Heart left ventricle (tissue), 16 donors: ENCODE results near the gene GNB4. TPM values are rescaled to one million over a fixed set of nuclear protein-coding genes. Genes with fewer than 3 reads are reported as not detected.
A peak's percentile ranks its signal among the peaks of the same experiment; 100 is the strongest.

Source experiments
- ATAC-seq, 4 donors: fragments of 200-7000 bp; cut with Tn5 transposase; one replicate each; pipeline ENCODE4 v1.9.1; 2020 to 2022; ENCODE audit warnings: moderate library complexity in 4 of 4, mild to moderate bottlenecking in 3 of 4, moderate number of reproducible peaks in 1 of 4
- DNase-seq, 5 donors: peaks; one replicate each; pipeline ENCODE4 v3.0.0-alpha.2; 2020
- H3K27ac ChIP-seq, 12 donors: fragments of 200-600 bp; sonication (generic) in 4 of 12; one replicate each; pipeline versions ENCODE4 v1.5.0 to v1.8.0; 2016 to 2022; ENCODE audit warnings: mild to moderate bottlenecking in 2 of 12
- H3K27me3 ChIP-seq, 9 donors: fragments of 200-600 bp; sonication (generic) in 2 of 9; one replicate each; pipeline versions ENCODE4 v1.5.1 to v1.8.0; 2016 to 2022; ENCODE audit warnings: mild to moderate bottlenecking in 3 of 9
- H3K36me3 ChIP-seq, 9 donors: fragments of 200-600 bp; sonication (generic) in 2 of 9; one replicate each; pipeline versions ENCODE4 v1.5.0 to v1.8.0; 2018 to 2022; ENCODE audit warnings: mild to moderate bottlenecking in 2 of 9
- H3K4me1 ChIP-seq, 12 donors: fragments of 200-600 bp; sonication (generic) in 4 of 12; one replicate each; pipeline versions ENCODE4 v1.5.0 to v1.8.0; 2016 to 2022; ENCODE audit warnings: mild to moderate bottlenecking in 3 of 12
- H3K4me3 ChIP-seq, 12 donors: fragments of 200-600 bp; sonication (generic) in 4 of 12; one replicate each; pipeline versions ENCODE4 v1.5.0 to v1.8.0; 2017 to 2022; ENCODE audit warnings: mild to moderate bottlenecking in 9 of 12, moderate library complexity in 4 of 12
- H3K9me3 ChIP-seq, 12 donors: fragments of 200-600 bp; sonication (generic) in 4 of 12; one replicate each; pipeline versions ENCODE4 v1.5.0 to v1.8.0; 2016 to 2022; ENCODE audit warnings: mild to moderate bottlenecking in 1 of 12
- POLR2A ChIP-seq, 2 donors: fragments of 450-650 bp; IDR thresholded peaks; one replicate each; pipeline ENCODE4 v1.6.1; 2017; ENCODE audit warnings: antibody characterized with exemption in 2 of 2, mild to moderate bottlenecking in 2 of 2, moderate library complexity in 2 of 2
- WGBS, 4 donors: extraction: QIAGEN DNeasy Blood & Tissue Kit in 2 of 4; methylation state at CpG; one replicate each; pipeline versions ENCODE4 v1.1.5 to v1.1.7; 2013 to 2018; 5-methylcytosine and 5-hydroxymethylcytosine counted together
- intact Hi-C, 10 donors: fragments of 100-400 bp; cut with DNase I; formaldehyde crosslinking; loops; one replicate each; pipeline versions ENCODE4 v1.11.1 to v1.14.2; 2022
- polyA plus RNA-seq, 2 donors: library from polyadenylated mRNA; stranded (reverse); fragments of 200-250 nt; gene quantifications; one replicate each; pipeline ENCODE4 v1.2.3, GENCODE V29; 2013
- total RNA-seq, 9 donors: library from RNA; depleted of rRNA in 2 of 9; stranded (reverse); fragments of >200 nt in 2 of 9; fragmentation: NEBNext Ultra II Directional in 3 of 9; extraction: Animal tissue kit (Norgen Biotek cat#: 25700) in 3 of 9; gene quantifications; one replicate each; pipeline versions ENCODE4 v1.1.0 to v1.2.4, GENCODE V29; 2016 to 2023
- TF ChIP-seq, protein P1 (sequence below), 12 donors: fragments of 200-600 bp; sonication (generic) in 4 of 12; IDR thresholded peaks; one replicate each; pipeline versions ENCODE4 v1.5.0 to v1.8.0; 2018 to 2022; ENCODE audit warnings: antibody characterized with exemption in 12 of 12, mild to moderate bottlenecking in 5 of 12
- donor health status: ischemic (EF 13 %, LVEDD 7.1; RV severe dilation, severe dysfunction).
- donor health status: healthy with polysubstance abuse.
- donor health status: DM: no; HTN: yes; CAD: no.
- donor health status: DM: no; HTN: no; CAD: no.
- donor health status: ischemic (EF 25% LVEDD 6.9; RV normal size, moderate dysfunction).
- donor health status: ischemic (EF 25% LVEDD 5.7; RV mildly dilated, moderate dysfunction).
- donor health status: healthy.
- donor health status: DM: yes; HTN: yes; CAD: no.
- donor health status: ischemic (EF 35%, LVEDD 5.7; RV mildly dilated, moderate dysfunction).
- donor health status: nonischemic (EF 11% LVEDD 7.7; RV severe dilation, severe dysfunction).
- donor health status: DM: yes; HTN: yes; CAD: no.
- donor health status: PGD.
- donor health status: ischemic (EF 29% LVEDD 5.4; RV normal size, mild dysfunction).
- donor health status: nonischemic (EF 23%, LVEDD 6.1; RV moderate dilation, normal function).

GNB4 gene
- total and polyA plus RNA-seq, 11 donors = 6.1 to 75.1 (median 12.5) TPM

DNA sequence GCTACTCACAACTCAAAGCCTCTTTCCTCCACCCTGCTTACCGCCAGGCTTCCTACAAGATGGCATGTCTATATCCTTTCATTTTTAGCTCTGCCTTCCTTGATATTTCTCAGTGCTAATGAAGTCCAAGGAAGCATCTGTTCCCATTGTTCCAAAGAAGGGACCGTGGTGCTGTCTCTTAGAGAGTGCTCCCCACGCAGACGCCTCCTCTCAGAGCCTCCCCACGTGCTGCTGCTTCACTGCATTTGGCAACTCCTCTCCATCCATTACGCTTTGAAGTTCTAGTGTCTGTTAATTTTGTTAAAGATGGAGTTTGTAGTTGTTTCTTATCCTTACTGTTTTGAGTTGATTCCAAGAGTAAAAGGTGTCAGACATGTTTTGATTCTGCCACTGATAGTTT lies 26.2 kb downstream of the GNB4 start:
- no peak for ATAC-seq
- DNase-seq = no peak
- Histone ChIP-seq H3K9me3 (no peaks in the 10 kb centered on the region), H3K4me1 (peaks cover 0 to 40% (median 5%) of the 10 kb centered on the region in 12 donors), H3K27ac (no peak overlapping the region), H3K27me3 (no peaks in the 10 kb centered on the region), H3K4me3 (no peak overlapping the region), H3K36me3 (peaks cover 0 to 49% (median 40%) of the 10 kb centered on the region in 9 donors)
- intact Hi-C loops = no loop called here
- 77 to 85% (median 84%) methylated on average over 6 of the region's 6 CpGs for WGBS, 4 donors
- TF ChIP-seq, protein P1, sequence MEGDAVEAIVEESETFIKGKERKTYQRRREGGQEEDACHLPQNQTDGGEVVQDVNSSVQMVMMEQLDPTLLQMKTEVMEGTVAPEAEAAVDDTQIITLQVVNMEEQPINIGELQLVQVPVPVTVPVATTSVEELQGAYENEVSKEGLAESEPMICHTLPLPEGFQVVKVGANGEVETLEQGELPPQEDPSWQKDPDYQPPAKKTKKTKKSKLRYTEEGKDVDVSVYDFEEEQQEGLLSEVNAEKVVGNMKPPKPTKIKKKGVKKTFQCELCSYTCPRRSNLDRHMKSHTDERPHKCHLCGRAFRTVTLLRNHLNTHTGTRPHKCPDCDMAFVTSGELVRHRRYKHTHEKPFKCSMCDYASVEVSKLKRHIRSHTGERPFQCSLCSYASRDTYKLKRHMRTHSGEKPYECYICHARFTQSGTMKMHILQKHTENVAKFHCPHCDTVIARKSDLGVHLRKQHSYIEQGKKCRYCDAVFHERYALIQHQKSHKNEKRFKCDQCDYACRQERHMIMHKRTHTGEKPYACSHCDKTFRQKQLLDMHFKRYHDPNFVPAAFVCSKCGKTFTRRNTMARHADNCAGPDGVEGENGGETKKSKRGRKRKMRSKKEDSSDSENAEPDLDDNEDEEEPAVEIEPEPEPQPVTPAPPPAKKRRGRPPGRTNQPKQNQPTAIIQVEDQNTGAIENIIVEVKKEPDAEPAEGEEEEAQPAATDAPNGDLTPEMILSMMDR (IDR thresholded peaks at IDR 0.05) = no peak
- TF ChIP-seq POLR2A (IDR thresholded peaks at IDR 0.05) = no peak

DNA sequence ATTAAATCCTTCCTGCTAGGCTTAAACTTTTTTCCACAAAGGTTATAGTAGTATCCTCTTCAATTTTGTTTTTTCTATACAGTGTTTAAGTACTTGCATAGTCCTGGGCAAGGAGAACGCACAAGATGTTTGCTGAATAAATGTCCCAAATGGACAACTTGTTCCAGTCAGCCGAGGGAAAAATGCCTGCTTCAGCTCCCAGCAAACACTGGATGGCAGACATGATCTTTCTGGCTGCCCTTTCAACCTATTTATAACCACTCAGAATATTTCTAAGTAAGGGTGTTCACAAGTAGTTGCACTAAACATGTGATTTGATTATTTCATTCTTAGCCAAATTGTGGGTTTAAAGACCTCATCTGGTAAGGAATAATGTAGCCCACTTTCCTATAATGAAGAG lies 29.8 kb downstream of the GNB4 start:
- H3K27ac ChIP-seq = peak overlapping the region in 5 of 12 donors; percentile 5 to 50 (median 19)
- H3K4me1 ChIP-seq = peaks cover 0 to 13% (median 3%) of the 10 kb centered on the region in 12 donors
- TF ChIP-seq POLR2A (IDR thresholded peaks at IDR 0.05) = no peak
- TF ChIP-seq, protein P1 (IDR thresholded peaks at IDR 0.05) = peak; percentile 35 to 81 (median 67)
- DNase-seq (peak in 4 of 5 donors; percentile 24 to 46 (median 32)), ATAC-seq (peak; percentile 63 to 89 (median 87))
- H3K4me3 ChIP-seq = no peak overlapping the region
- intact Hi-C loops = loop anchor here in 8 of 10 donors (1.0 to 2.0 kb wide), 2 partner anchors 137 kb away; no protein-coding TSS in a partner anchor
- no peaks in the 10 kb centered on the region for H3K9me3 ChIP-seq
- no peaks in the 10 kb centered on the region for H3K27me3 ChIP-seq
- peaks cover 0 to 84% (median 70%) of the 10 kb centered on the region in 9 donors for H3K36me3 ChIP-seq
- 9 to 23% (median 15%) methylated on average over 2 of the region's 2 CpGs for WGBS, 4 donors

DNA sequence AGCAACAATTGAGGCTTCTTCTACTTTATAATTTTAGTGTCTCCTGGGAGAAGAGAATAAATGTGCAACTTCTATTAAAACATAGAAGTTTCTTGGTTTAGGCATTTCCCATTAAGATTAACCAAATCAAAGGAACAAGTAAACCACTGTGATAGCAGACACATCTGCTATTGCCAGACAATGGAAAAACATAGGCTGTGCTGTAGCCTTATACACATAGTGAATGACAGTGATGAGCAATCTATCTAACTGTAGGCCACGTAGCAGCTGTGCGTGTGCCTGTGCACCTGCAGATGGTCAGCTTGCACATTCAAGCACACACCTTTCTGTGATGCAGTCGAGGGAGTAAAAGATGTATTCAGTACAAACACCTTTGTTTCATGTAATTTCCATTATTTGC lies 32.7 kb downstream of the GNB4 start:
- DNase-seq (no peak), ATAC-seq (no peak)
- WGBS, 4 donors = 88 to 93% (median 92%) methylated on average over 3 of the region's 3 CpGs
- no peak overlapping the region for H3K27ac ChIP-seq
- peaks cover 0 to 87% (median 51%) of the 10 kb centered on the region in 9 donors for H3K36me3 ChIP-seq
- H3K4me1 ChIP-seq = peaks cover 0 to 29% (median 7%) of the 10 kb centered on the region in 12 donors
- H3K4me3 ChIP-seq = no peak overlapping the region
- intact Hi-C loops = no loop called here
- no peaks in the 10 kb centered on the region for H3K9me3 ChIP-seq
- no peaks in the 10 kb centered on the region for H3K27me3 ChIP-seq
- TF ChIP-seq POLR2A (IDR thresholded peaks at IDR 0.05) = no peak
- TF ChIP-seq, protein P1 (IDR thresholded peaks at IDR 0.05) = no peak

DNA sequence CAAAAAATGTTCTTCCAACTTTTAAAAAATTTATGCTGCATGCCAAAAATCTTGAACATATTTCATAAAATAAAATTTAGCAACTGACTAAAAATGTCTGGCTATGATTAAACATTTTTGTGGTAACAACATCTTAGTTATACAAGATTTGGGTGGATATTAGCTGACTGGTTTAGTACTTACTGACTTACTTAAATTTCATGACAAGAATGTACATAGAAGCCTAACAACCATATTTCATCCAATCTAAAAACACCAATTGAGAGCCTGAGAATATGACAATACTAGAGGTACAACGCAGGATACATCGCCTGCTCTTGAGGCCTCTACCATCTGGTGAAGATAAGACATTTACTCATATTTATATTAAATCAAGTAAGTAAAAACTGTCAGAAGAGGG lies 34.6 kb downstream of the GNB4 start:
- Histone ChIP-seq H3K27ac (peak overlapping the region in 3 of 12 donors; percentile 3 to 66 (median 61)), H3K27me3 (no peaks in the 10 kb centered on the region), H3K4me3 (no peak overlapping the region), H3K36me3 (peaks cover 0 to 94% (median 63%) of the 10 kb centered on the region in 9 donors), H3K4me1 (peaks cover 0 to 24% (median 4%) of the 10 kb centered on the region in 12 donors), H3K9me3 (no peaks in the 10 kb centered on the region)
- ATAC-seq (no peak), DNase-seq (no peak)
- WGBS, 4 donors = 93 to 96% (median 94%) methylated on average over 2 of the region's 2 CpGs
- TF ChIP-seq POLR2A (IDR thresholded peaks at IDR 0.05) = no peak
- TF ChIP-seq, protein P1 (IDR thresholded peaks at IDR 0.05) = no peak
- intact Hi-C loops = no loop called here
